OCI-LY1 (cell line): Measurements from ENCODE around the gene ARPP21.

Experiments
- CTCF ChIP-seq: fragments of 200-600 bp; sonication (generic), shearing (Covaris generic); IDR thresholded peaks from 2 replicates; pipeline ENCODE4 v1.5.1; 2017; ENCODE audit warnings: mild to moderate bottlenecking, antibody characterized with exemption, low read length, moderate library complexity, mixed read lengths
- EZH2 ChIP-seq: fragments of 200-600 bp; sonication (generic), shearing (Covaris generic); IDR thresholded peaks from 2 replicates; pipeline ENCODE4 v1.8.0; 2017; ENCODE audit warnings: borderline replicate concordance, mixed run types, mild to moderate bottlenecking, antibody characterized with exemption, low read length, moderate library complexity, mixed read lengths

GRCh38 chr3:35648347-35648746 lies 9.0 kb downstream of the ARPP21 start:
- TF ChIP-seq CTCF = no peak
- TF ChIP-seq EZH2 = no peak
